GM21723 (cell line): ENCODE results near the gene ERC1.

Source experiments
- ATAC-seq: cut with Tn5 transposase; IDR thresholded peaks from one replicate; pipeline ENCODE4 v1.9.1; 2021; ENCODE audit warnings: mild to moderate bottlenecking, moderate library complexity; ENCODE audit not compliant: unreplicated experiment

The ERC1 gene

DNA sequence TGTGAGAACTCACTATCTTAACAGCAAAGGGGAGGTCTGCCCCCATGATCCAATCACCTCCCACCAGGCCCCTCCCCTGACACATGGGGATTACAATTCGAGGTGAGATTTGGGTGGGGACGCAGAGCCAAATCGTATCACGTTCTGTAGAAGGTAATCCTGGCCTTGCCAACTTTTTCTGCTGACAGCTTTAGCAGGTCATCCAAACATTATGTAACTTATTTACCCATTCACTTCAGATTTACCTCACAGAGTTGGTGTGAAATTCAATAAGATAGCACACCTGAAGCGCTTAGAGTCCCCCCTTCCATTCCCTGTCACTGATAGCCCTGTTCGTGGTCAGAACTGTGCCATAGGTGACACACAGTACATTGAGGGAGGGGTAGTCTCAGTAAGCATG, 384.3 kb downstream of the ERC1 start:
- no peak for ATAC-seq

DNA sequence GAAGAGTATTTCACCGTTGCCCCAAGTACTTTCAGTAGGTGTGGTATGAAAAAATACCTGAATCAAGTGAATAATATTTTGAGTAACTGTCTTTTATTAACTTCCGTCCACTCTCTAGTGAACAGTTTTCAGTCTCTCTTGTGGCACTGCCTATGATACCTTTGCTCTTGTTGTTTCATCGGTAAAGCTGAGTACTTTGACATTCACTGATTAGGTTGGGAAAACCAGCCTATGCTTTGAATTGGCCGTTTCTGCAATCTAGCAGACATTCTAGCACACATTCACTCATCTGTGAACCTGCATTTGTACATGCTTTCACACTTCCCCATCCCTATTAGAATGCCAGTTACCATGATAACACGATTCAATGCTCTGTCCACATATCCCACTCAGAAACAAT, 386.1 kb downstream of the ERC1 start:
- no peak for ATAC-seq

- no peak for ATAC-seq
These were observed 386.7 kb downstream of the ERC1 start for GRCh38 chr12:1377681-1378080.

- no peak for ATAC-seq
These were observed 389.3 kb downstream of the ERC1 start for GRCh38 chr12:1380171-1380851.

DNA sequence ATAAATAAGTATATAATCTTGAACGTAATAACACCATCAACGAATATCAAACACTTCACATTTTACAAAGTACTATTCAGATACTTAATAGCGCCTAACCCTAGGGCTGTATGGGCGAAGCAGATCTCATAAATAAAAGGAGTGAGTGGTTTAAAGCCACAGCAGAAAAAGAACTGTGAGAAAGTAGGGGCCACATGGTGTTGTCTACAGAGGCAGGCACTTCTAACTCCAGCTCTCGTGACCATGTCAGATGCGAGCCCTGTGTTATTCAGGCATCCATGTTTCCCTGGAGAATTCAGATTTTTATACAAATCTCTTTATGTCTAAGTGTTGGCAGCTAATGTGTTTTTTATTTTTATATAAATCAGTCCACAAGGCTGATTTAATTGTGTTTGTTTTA, 391.1 kb downstream of the ERC1 start:
- no peak for ATAC-seq

DNA sequence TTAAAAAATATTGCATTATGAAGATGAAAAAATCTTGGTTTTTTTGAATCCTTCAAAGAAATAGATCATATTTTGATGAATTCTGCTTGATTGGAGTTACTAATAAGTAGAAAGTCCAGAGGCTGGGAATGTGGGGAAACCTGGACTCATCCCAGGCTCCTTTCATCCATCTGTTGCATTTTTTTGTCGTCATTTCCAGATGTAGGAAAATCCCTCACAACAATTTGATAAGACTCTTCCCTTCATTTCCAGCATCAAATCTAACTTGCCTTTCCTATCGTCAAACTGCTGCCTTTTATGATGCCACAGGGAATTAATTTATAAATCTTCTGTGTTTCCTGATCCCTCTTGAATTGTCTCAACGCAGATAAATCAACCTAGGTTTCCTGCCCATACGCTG, 391.8 kb downstream of the ERC1 start:
- ATAC-seq: no peak

DNA sequence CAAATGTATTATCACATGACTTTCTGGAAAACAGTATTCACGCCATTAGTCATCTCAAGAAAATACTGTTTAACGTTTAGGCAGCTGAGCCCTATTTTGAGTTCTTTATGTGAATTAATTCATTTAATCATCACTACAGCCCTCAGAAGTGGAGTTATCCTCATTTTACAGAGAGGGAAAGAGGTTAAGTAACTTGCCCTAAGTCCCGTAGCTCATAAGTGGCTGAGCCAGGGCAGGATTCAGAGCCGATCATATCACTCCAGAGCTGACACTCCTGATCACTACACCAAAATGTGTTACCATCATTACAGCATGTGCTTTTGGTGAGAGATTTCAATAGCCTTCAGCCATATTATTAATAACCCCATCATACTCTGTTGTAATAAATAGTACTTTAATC, 392.7 kb downstream of the ERC1 start:
- no peak for ATAC-seq

DNA sequence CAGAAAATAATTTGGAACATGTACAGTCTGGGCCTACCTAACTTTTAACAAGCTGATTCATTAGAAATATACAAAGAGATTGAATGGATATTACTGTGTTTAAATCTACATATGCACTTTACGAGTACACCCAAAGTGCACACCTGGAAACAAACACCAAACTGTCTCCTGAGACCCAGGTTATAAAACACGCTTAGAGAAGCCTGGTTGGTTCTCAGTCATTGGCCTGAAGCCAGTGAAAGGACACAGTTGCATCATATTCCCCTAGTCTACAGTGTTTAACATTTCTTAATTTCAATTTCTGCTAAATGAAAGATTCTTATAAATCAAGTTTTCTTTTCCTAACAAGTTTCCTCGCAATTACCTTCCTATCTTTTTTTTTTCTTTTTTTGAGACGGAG, 393.9 kb downstream of the ERC1 start:
- ATAC-seq: no peak

GRCh38 chr12:1391722-1392121, 400.7 kb downstream of the ERC1 start:
- ATAC-seq: no peak

DNA sequence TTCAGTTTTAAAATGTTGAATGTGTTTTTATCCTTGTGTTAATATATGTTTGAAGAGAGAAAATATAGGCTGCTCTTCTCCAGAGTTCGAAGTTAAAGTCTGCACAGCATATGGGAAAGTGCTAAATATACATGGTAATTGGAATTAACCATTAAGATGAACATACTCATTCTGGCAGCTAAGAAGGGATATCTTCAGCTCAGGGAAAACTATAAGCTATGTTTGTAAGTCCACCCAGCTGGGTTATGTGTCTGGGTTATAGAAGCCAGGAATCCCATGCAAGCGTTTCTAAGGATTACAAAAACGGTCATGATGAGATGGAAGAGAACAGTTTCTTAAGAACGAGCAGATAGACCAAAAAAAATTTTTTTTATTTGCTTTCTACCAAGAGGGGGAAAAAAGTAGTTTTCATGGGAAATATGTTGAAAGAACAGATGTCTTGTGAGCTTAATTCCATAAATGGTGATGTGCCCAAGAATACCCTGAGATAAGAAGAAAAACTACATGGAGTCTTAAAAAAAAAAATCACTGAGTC, 404.5 kb downstream of the ERC1 start:
- no peak for ATAC-seq

DNA sequence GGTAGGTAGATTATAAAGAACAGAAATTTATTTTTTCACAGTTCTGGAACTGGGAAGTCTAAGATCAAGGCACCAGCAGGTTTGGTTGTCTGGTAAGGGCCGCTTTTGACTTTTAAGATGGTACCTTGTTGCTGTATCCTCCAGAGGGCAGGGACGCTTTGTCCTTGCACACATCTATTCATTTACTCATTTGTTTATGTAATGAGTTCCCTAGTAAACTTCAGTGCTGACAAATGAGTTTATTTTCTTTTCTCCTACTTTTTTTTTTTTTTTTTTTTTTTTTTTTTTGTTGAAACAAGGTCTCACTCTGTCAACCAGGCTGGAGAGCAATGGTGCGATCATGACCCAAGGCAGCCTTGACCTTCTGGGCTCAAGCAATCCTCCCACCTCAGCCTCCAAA, 407.6 kb downstream of the ERC1 start:
- no peak for ATAC-seq

DNA sequence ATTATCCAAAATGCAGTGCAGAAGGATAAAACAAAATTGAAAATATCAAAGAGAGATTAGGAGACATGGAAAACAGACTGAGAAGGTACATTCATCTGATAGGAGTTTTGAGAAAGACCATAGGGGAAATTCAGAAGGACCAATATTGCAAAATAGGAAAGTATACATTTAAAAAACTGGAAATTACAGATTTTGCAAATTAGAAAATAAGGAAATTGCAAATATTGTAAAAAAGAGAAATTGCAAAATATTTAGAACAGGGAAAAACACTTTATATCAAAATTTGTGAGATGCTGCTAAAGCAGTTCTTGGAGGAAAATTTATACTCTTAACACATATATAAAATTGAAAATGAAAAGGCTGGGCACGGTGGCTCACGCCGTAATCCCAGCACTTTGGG, 410.9 kb downstream of the ERC1 start:
- no peak for ATAC-seq

DNA sequence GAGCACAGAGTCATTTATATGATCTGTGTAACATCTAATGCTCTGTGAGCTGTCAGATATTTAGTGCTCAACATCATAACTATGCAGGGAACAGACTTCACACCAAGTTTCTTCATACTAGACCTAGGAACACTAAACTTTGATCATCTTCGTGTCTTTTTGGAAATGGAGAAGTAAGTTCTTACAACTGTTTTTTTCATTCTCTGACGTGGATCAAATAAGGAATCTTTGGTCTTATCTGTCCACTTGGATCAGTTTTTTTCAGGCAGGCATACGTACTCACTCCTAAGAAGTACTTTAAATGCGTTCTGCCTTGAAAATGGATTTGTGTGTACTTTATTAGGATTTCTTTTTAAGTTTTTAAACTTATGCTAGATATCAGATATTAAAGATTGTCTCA, 412.4 kb downstream of the ERC1 start:
- no peak for ATAC-seq

GRCh38 chr12:1405619-1406018, 414.6 kb downstream of the ERC1 start:
- ATAC-seq: no peak

GRCh38 chr12:1410794-1411193, 419.8 kb downstream of the ERC1 start:
- ATAC-seq: no peak

- ATAC-seq: no peak
These were observed 422.9 kb downstream of the ERC1 start for GRCh38 chr12:1413930-1414329.

DNA sequence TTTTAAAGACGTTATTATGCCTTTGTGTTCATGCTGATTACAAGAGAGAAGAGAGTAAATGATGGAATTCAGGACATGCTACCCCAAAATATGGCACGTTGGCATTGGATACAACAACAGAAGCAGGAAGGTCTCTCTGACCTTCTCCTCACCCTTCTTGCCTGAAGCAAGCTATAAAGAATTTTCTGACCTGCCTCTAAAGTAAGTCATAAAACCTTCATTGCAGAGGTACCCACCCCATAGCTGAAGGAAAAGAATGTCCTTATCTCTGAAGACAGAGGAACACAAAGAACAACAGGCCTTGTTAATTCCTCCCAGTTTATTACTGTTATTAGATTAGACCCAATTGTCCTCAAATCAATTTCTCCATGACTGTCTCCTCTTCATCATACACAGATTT, 427.1 kb downstream of the ERC1 start:
- no peak for ATAC-seq

- no peak for ATAC-seq
These were observed 428.9 kb downstream of the ERC1 start for GRCh38 chr12:1419849-1420371.

DNA sequence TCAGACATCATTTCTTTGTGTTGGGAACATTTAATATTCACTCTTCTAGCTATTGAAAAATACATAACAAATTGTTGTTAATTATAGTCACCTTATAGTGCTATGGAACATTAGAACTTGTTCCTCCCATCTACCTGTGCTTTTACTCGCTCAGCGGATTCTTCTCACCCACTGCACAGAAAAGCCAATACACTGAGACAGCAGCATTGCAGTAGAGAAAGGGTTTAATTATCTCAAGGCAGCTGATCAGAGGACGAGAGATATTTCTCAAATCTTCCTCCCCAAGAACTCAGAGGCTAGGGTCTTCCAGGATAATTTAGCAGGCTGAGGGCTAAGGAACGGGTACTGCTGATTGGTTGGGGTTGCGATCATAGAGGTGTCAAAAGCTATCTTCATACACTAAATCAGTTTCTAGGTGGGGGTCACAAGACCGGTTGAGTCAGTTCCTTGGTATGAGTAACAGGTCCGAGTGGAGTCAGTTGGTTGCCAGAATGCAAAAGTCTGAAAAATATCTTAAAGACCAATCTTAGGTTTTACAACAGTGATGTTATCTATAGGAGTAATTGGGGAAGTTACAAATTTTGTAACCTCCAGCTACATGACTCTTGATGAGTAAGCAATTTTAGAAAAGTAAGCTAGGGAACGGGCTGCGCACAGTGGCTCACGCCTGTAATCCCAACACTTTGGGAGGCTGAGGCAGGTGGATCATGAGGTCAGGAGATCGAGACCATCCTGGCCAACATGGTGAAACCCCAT, 430.2 kb downstream of the ERC1 start:
- no peak for ATAC-seq

- ATAC-seq: no peak
These were observed 431.7 kb downstream of the ERC1 start for GRCh38 chr12:1422604-1423315.

GRCh38 chr12:1424674-1425395, 433.8 kb downstream of the ERC1 start:
- no peak for ATAC-seq
